Activated T-helper 17 cell treated with anti-CD3 and anti-CD28 coated beads, Interleukin-2, amount 50 U/mL, for 72 hours (primary cell): ENCODE data around the gene RFWD3. TPM values are rescaled to one million over a fixed set of nuclear protein-coding genes. Genes with fewer than 3 reads are reported as not detected.

Experiments used
- ATAC-seq: fragments of 150-1000 bp; cut with Tn5 transposase; replicated peaks from 2 replicates; pipeline ENCODE4 v1.10.0; 2021; ENCODE audit warnings: mild to moderate bottlenecking, moderate library complexity
- H3K27ac Mint-ChIP-seq: one replicate; pipeline ENCODE4 v1.8.0; 2022; ENCODE audit warnings: mixed read lengths
- H3K27me3 Mint-ChIP-seq: one replicate; pipeline ENCODE4 v1.8.0; 2022; ENCODE audit warnings: mixed read lengths
- H3K36me3 Mint-ChIP-seq: one replicate; pipeline ENCODE4 v1.8.0; 2022; ENCODE audit warnings: low read depth, mild to moderate bottlenecking, mixed read lengths
- H3K4me1 Mint-ChIP-seq: one replicate; pipeline ENCODE4 v1.8.0; 2022; ENCODE audit warnings: mixed read lengths
- H3K4me3 Mint-ChIP-seq: one replicate; pipeline ENCODE4 v1.8.0; 2022; ENCODE audit warnings: mild to moderate bottlenecking, mixed read lengths
- H3K9me3 Mint-ChIP-seq: one replicate; pipeline ENCODE4 v1.8.0; 2022; ENCODE audit warnings: mixed read lengths
- total RNA-seq, 2 donors: library from RNA; stranded (reverse); gene quantifications; one replicate each; pipeline ENCODE4 v1.2.3, GENCODE V29; 2022

RFWD3 gene
- total RNA-seq, 2 donors from 2014 or later: 71.5 to 109 TPM

GRCh38 chr16:74652249-74652648 is 14.4 kb downstream of the RFWD3 start:
- no peak for ATAC-seq
- H3K27ac Mint-ChIP-seq: peak overlapping the region; percentile 22
- peaks cover 97% of the 10 kb centered on the region for H3K36me3 Mint-ChIP-seq
- H3K4me3 Mint-ChIP-seq: no peak overlapping the region
- H3K9me3 Mint-ChIP-seq: no peaks in the 10 kb centered on the region
- H3K27me3 Mint-ChIP-seq: no peaks in the 10 kb centered on the region
- H3K4me1 Mint-ChIP-seq: peaks cover 22% of the 10 kb centered on the region

GRCh38 chr16:74651841-74652240 is 14.8 kb downstream of the RFWD3 start:
- no peaks in the 10 kb centered on the region for H3K9me3 Mint-ChIP-seq
- ATAC-seq: no peak
- no peak overlapping the region for H3K4me3 Mint-ChIP-seq
- peaks cover 19% of the 10 kb centered on the region for H3K4me1 Mint-ChIP-seq
- peak overlapping the region; percentile 22 for H3K27ac Mint-ChIP-seq
- H3K27me3 Mint-ChIP-seq: no peaks in the 10 kb centered on the region
- peaks cover 97% of the 10 kb centered on the region for H3K36me3 Mint-ChIP-seq

GRCh38 chr16:74650966-74651567 is 15.6 kb downstream of the RFWD3 start:
- Mint-ChIP-seq H3K27me3 (no peaks in the 10 kb centered on the region), H3K27ac (no peak overlapping the region), H3K36me3 (peaks cover 97% of the 10 kb centered on the region), H3K9me3 (no peaks in the 10 kb centered on the region), H3K4me3 (no peak overlapping the region), H3K4me1 (peaks cover 17% of the 10 kb centered on the region)
- no peak for ATAC-seq

- Mint-ChIP-seq H3K4me1 (peaks cover 17% of the 10 kb centered on the region), H3K4me3 (no peak overlapping the region), H3K27ac (no peak overlapping the region), H3K9me3 (no peaks in the 10 kb centered on the region), H3K36me3 (peaks cover 97% of the 10 kb centered on the region), H3K27me3 (no peaks in the 10 kb centered on the region)
- ATAC-seq: no peak
These were observed 16.7 kb downstream of the RFWD3 start for GRCh38 chr16:74649839-74650504.

GRCh38 chr16:74641969-74642368 is 24.7 kb downstream of the RFWD3 start:
- Mint-ChIP-seq H3K4me1 (peaks cover 4% of the 10 kb centered on the region), H3K27ac (no peak overlapping the region)

GRCh38 chr16:74637742-74638453 is 28.8 kb downstream of the RFWD3 start:
- Mint-ChIP-seq H3K4me3 (no peak overlapping the region), H3K36me3 (peaks cover 99% of the 10 kb centered on the region), H3K27ac (no peak overlapping the region)

More at GRCh38 chr16:74641969-74642368, 24.7 kb downstream of the RFWD3 start:
- Mint-ChIP-seq H3K36me3 (peaks cover 100% of the 10 kb centered on the region), H3K4me3 (no peak overlapping the region), H3K9me3 (no peaks in the 10 kb centered on the region), H3K27me3 (no peaks in the 10 kb centered on the region)
- no peak for ATAC-seq

GRCh38 chr16:74635303-74635702 is 31.4 kb downstream of the RFWD3 start:
- peaks cover 99% of the 10 kb centered on the region for H3K36me3 Mint-ChIP-seq
- no peak for ATAC-seq
- no peak overlapping the region for H3K27ac Mint-ChIP-seq
- no peaks in the 10 kb centered on the region for H3K27me3 Mint-ChIP-seq
- no peaks in the 10 kb centered on the region for H3K4me1 Mint-ChIP-seq
- no peak overlapping the region for H3K4me3 Mint-ChIP-seq
- H3K9me3 Mint-ChIP-seq: no peaks in the 10 kb centered on the region

More at GRCh38 chr16:74637742-74638453, 28.8 kb downstream of the RFWD3 start:
- no peak for ATAC-seq
- Mint-ChIP-seq H3K4me1 (no peaks in the 10 kb centered on the region), H3K9me3 (no peaks in the 10 kb centered on the region), H3K27me3 (no peaks in the 10 kb centered on the region)

GRCh38 chr16:74633686-74634085 is 33.0 kb downstream of the RFWD3 start:
- Mint-ChIP-seq H3K36me3 (peaks cover 99% of the 10 kb centered on the region), H3K4me3 (no peak overlapping the region), H3K9me3 (no peaks in the 10 kb centered on the region), H3K27ac (no peak overlapping the region), H3K4me1 (peaks cover 4% of the 10 kb centered on the region), H3K27me3 (no peaks in the 10 kb centered on the region)
- ATAC-seq: no peak

- Mint-ChIP-seq H3K9me3 (no peaks in the 10 kb centered on the region), H3K27ac (peak overlapping the region; percentile 91), H3K27me3 (no peaks in the 10 kb centered on the region), H3K36me3 (peaks cover 100% of the 10 kb centered on the region), H3K4me1 (peaks cover 26% of the 10 kb centered on the region), H3K4me3 (peak overlapping the region; percentile 56)
- ATAC-seq: no peak
These were observed 39.0 kb downstream of the RFWD3 start for GRCh38 chr16:74627506-74628220.

GRCh38 chr16:74626741-74627416 is 39.8 kb downstream of the RFWD3 start:
- peak; percentile 93 for ATAC-seq
- Mint-ChIP-seq H3K4me1 (peaks cover 26% of the 10 kb centered on the region), H3K36me3 (peaks cover 100% of the 10 kb centered on the region), H3K9me3 (no peaks in the 10 kb centered on the region), H3K27ac (peak overlapping the region; percentile 91), H3K4me3 (peak overlapping the region; percentile 56), H3K27me3 (no peaks in the 10 kb centered on the region)

- H3K4me1 Mint-ChIP-seq: peaks cover 26% of the 10 kb centered on the region
- H3K4me3 Mint-ChIP-seq: peak overlapping the region; percentile 56
These were observed 41.0 kb downstream of the RFWD3 start for GRCh38 chr16:74625500-74626350.

GRCh38 chr16:74623839-74624235 is 42.8 kb downstream of the RFWD3 start:
- H3K36me3 Mint-ChIP-seq: peaks cover 98% of the 10 kb centered on the region
- H3K4me1 Mint-ChIP-seq: peaks cover 23% of the 10 kb centered on the region
- H3K9me3 Mint-ChIP-seq: no peaks in the 10 kb centered on the region
- H3K27me3 Mint-ChIP-seq: no peaks in the 10 kb centered on the region
- no peak overlapping the region for H3K4me3 Mint-ChIP-seq
- no peak for ATAC-seq
- H3K27ac Mint-ChIP-seq: no peak overlapping the region

More at GRCh38 chr16:74625500-74626350, 41.0 kb downstream of the RFWD3 start:
- Mint-ChIP-seq H3K36me3 (peaks cover 100% of the 10 kb centered on the region), H3K9me3 (no peaks in the 10 kb centered on the region), H3K27me3 (no peaks in the 10 kb centered on the region), H3K27ac (peak overlapping the region; percentile 91)
- ATAC-seq: peak; percentile 31

- Mint-ChIP-seq H3K27me3 (no peaks in the 10 kb centered on the region), H3K9me3 (no peaks in the 10 kb centered on the region), H3K27ac (no peak overlapping the region), H3K4me3 (no peak overlapping the region), H3K36me3 (peaks cover 93% of the 10 kb centered on the region), H3K4me1 (peaks cover 19% of the 10 kb centered on the region)
- ATAC-seq: no peak
These were observed 43.4 kb downstream of the RFWD3 start for GRCh38 chr16:74623214-74623838.
